GM21367 (cell line): ENCODE results near the gene HOXA11.

Experiments
- ATAC-seq: cut with Tn5 transposase; IDR thresholded peaks from one replicate; pipeline ENCODE4 v1.9.1; 2021; ENCODE audit not compliant: unreplicated experiment

Gene HOXA11

DNA sequence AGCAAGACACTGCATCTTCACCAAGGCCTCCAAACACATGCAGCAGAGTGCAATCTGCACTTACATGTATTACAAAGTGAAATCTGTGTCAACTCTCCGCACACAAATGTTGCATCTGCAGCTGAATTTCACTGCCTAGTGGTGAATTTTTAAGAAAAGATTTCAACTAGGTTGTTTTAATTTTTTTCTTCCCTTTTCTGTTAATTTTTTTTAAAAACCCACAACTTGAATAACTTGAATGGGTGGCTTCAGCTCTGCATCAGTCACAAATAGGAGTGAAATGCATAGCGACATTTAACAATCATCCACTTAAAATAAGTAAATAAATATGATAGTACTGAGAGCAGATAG is 8.9 kb upstream of the HOXA11 start:
- ATAC-seq = no peak

DNA sequence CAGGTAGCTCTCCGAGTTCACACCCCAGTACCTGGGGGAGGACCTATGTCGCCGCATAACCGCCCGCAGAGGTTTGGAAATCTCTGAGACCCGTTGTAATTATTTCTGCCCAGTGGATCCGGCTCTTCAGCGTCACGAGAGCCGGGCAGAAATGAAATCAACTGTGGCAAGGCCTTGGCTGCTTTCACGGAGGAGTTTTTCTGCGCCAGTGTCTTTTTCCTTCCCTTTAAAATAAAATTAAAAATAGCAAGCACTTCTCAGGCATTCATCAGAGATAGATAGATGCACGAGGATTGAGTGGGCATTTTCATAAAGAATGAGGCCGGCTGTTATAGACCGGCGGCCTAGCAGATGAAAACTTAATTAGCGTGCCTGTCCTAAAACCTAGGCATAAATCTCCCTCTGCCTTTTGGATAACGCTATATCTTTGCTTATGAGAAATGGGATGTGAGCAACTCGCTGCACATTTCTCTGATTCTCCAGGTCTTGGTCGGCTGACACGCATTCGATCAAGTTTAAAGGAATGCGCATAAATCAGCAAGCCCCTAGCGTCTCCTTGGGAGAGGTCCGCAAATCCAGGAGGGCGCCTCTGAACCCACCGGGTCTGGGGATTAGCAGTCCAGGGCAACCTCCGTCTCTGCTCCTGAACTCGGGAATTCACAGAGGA is 8.4 kb upstream of the HOXA11 start:
- ATAC-seq = no peak

DNA sequence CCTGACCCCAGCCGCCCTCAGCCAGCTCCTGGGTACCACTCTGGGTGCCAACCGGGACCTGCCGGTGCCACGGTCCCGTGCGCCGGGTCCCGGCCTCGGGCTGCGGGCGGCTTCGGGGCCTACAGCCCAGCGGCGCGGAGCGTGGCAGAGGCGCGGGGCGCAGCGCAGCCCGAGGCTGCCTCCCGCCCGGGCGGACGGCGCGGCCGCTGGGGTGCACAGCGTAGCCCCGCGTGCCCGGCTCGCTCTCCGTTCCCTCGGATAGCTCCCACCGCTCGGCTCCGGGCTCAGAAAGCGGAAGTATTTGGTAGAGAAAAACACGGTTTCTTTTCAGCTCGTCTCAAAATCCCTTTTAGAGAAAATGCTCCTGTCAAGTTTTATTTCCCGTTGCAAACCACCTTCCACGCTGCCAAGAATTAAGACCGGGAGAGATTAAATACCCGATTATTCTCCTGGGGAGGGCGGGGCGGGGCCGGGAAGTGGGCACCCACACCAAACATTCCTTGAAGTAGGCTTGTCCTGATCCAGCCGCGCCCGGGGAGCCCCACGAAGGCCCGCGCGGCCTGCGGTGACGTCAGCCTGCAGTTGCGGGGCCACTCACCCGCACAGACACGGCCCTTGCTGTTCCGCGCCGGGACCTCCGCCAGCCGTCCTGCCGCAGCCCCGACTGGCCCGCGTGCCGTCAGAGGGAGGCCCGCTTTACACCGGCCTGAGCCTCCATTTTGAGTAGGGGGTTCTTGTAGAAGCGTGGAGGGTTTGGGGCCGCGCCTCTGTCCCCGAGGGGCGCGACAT is 7.7 kb upstream of the HOXA11 start:
- no peak for ATAC-seq

DNA sequence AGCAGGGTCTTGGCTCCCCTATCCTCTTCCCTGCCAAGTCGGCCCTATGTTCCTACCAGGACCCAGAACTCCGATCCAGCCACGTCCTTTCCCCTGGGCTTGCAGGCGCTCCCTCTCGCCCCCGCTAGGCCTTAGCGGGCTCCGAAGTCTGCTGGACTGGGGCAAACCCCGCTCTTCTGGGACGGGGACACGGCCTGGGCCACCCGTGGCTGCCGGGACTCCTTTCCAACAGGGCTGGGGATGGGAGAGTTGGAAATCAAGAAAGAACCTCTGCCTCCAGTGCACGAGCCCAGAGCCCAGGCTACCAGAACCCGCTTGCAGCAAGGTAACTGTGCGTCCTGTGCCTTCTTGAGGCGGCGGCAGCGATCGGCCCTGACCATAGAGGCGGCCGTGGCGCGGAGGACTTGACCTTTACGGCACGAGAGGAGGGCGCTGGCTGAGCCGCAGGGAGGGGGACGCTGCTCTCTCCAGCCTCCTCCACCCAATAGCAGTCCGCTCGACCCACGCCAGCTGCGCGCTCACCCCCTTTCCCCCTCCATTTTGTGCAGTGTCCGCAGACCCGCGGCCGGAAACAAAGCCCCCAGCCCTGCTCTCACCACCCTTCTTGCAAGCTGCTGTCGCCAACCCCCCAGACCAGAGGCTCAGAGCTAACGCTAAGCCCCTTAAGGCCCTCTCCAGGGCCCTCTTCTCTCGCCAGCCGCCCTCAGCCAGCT is 7.0 kb upstream of the HOXA11 start:
- no peak for ATAC-seq

DNA sequence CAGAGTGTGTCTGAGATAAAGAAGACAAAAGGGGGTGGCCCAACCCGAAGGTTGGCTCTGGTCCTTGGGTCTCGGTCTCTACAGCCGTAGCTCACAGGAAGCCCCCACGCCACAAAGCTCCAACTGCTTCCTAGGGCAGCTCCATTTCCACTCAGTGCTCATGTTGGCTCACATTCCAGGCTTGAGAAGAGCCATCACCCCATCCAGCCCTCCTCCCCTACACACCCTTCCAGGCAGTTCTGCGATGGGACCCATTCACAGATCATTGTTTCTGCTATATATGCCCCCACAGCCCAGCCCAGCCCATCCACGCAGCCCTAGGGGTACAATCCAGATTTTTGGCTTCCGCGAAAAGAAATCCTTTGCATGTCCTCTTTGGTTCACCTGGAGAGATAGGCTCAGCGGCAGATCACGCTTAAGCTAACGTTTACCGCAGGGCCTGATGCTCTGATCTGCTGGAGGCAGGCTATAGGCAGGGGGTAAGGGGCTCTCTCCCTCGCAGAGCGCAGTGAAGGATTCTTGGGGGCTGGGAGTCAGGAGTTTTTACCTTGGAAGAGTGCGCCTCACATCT is 6.2 kb upstream of the HOXA11 start:
- no peak for ATAC-seq

DNA sequence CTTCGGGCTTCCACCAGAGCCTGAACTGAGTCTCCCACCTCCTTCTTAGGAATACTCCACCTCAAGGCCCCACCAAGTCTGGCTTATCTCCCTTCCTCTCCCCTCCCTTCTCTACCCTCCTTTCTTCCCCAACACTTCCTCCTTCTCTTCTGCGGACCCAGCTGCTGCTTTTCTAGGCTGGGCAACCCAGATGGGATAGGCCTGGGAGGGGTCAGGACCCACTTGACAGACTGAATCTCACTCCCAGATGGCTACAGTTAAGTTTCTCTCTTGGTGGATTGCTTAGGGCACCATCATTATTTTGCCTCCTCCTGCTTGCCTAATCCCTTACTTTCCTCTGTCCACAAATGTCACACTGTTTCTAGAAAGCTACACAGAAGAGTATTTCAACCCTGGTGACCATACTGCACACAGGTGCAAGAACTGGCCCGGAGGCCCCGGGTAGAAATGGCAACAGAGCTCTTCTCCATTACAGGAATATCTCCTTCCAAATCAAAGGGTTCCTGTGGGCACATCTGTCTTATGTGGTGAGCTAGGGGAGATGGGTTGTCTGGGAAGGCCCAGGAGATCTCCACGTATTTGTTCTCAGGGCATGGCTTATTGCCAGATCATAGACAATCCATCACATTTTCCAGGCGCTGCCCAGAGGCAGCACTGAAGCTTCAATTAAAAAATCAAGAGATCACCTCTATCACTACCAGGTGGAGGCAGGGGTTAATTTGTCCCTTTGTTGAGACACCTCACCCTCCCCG is 5.1 kb upstream of the HOXA11 start:
- ATAC-seq = no peak

DNA sequence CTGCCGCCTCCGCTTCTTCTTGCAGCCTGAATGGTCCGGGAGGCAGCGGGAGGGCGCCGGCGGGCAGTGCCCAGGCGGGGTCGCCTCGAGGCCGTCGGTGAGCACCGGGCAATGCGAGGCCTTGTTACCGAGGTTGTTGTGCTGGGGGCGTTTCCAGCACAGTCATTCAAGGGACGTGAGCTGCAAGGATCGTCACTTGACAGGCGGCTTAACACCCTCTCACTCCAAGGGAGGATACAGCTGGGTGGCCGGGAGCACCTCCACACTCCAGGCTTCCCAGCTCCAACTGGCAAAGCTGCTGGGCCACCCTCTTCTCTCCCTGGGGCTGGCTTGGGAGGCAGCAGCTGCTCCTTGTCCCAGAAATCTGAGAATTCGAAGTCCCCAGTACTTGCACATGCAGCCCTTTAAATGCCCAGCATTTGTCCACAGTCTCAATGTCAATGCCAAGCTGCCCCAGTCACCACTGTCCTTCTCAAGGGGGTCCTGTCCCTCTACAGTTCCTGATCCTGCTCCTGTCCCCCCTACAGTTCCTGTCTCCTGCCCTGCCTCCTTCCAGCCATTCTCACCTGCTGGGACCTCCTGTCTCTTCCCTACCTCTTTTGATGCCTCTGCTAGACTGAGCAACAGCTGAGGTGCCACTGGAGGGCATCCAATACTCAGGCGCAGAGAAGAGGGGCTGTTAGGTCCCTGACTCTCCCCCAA is 4.4 kb upstream of the HOXA11 start:
- no peak for ATAC-seq

DNA sequence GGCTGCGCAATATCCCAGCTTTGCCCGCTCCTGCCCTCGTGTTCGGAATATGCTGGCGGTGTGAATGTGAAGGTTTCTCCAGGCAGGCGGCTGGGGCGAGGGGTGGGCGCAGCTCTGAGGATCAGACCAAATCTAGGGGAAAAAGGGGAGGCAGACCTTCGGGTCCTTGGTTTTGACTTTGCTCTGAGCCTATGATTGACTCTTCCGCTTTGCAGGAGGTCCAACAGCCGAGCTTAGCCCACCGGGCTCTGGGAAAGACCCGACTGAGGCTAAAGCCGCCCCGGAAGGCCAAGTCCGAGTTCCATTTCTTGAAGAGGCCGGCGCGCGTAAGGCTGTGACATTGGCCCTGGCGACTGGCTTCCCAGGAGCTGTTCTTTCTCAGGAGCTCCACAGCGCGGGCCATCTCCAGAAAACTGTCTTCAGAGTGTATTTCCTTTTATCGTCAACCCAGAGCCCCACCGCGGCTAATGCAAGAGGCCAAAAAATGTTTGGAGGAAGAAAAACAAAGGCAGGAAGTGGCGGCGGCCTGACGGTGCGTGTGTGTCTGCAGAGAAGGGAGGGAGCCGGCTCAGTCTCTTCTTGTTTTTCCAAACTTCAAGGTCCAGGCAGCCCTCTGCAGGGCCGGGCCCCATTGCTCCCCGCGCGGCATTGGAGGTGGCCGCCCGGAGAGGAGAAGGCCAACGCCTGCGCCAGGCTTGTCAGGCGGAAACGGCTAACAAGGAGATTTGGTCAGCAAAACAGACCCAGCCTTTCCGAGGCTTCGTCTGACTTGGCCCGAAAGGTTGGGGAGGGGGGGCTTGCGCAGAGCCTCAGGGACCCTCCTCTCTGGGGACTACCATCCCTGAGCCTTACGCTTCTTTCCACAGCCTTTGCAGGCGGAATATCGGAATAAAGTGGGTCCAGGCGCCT is 3.6 kb upstream of the HOXA11 start:
- no peak for ATAC-seq

DNA sequence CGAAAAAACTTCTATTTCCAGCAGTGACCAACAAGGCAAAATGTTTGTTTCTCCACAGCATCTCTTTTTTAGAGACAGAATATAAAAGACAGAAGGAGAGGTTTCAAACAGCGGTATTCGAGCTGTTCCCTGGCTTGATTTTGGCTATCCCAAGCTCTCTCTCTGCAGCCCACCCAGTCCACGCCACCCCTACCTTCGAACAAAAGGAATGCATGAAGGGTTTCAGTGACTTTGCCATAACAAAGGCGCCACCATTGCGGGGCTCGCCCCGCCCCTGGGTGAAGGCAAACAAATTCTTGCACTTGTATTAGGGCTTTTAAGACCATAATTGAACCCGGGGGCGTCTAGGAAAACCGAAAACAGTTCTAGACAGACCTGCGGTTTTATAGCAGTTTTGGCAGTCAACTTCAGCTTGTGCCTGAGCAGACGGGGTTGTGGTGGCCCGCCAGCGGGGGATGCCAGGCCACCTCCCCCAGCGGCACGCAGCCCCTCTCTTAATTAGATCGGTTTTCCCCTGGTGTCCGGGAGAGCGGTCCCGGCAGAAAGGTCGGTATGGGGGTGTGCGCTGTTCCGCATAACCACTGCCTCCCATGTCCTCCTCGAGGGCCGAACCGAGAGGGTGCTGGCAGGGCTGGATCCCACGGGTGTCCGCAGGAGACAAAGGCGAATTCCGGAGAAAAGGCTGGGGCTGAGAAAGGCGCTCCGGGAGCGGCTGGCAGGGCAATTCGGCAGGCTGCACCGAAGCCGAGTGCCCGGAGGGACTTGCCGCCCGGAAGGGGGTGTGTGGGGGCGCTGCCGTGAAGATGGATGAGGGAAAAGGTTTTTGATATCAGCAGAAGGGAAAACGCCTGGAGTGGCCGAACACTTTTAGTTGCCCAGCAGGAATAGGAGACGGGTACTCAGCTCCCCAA is 2.7 kb upstream of the HOXA11 start:
- ATAC-seq = no peak

DNA sequence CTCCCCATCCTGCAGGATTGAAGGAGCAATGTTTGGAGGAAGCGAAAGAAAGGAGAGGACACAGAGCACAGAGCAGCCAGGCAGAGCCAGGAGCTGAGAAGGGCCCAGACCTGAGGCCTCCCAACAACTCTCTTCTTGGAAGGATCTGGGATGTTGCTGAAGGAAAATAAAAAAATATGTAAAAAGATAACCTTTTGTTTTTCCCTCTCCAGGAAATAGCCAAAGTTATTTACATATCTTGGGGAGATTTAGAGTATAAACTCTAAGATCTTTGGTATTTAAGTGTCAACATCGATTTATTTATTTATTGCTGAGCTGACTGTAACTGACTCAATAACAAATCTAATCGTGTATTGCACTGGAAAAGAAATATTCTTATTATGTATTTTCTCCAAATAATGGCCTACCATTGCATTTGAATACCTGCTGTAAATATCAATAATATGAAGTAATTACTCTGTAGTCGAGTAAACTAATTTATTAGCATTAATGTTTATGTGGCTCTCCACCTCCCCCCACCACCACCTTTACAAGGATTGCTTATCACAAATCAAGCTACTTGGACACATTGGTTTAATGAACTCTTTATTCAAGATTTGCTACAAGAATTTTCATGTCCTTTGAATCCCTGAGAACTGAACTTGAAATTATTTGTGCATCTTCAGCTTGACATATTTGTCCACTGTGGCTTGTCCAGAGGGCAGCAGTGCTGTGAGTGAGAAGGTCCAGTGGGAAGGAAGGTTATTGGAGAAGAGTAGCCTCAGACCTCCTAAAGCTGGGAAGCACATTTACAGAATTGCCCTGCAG is 1.8 kb upstream of the HOXA11 start:
- no peak for ATAC-seq

DNA sequence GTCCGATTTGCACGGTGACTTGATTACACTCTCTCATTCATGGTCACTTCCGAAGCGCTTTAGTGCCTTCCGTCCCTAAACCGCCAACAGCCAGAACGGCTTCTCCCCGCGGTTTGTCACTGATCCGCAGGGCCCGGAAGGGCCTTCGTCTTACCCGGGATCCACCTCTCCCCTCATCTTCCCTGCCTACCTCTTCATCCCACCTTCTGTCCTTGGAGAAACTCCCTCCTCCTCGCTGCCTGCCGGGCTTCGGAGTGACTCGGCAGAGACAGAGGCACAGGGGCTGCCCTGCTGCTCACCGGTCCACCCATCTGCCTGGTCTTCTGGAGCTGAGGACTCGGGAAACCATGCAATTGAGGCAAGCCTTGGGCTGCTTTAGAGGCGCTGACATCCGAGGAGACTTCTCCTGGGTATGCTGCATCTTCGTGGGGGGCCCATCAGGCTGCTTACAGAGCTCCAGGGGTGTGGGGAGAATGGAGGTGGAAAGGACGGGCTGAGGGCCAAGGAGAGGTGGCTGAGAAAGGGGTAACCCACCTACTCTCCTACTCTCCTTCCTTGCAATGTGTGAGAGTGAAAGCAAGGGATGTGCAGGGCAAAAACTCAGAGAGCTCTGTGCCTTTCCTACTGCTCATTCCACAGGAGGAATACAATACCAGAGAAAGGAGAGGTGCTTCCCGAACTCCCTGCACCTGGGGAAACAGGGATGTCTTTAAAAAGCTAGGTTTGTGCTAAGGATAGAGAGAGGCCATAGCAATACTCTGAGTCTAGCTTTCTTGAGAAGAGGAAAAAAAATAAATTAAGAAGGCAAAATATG is 1.0 kb upstream of the HOXA11 start:
- no peak for ATAC-seq

DNA sequence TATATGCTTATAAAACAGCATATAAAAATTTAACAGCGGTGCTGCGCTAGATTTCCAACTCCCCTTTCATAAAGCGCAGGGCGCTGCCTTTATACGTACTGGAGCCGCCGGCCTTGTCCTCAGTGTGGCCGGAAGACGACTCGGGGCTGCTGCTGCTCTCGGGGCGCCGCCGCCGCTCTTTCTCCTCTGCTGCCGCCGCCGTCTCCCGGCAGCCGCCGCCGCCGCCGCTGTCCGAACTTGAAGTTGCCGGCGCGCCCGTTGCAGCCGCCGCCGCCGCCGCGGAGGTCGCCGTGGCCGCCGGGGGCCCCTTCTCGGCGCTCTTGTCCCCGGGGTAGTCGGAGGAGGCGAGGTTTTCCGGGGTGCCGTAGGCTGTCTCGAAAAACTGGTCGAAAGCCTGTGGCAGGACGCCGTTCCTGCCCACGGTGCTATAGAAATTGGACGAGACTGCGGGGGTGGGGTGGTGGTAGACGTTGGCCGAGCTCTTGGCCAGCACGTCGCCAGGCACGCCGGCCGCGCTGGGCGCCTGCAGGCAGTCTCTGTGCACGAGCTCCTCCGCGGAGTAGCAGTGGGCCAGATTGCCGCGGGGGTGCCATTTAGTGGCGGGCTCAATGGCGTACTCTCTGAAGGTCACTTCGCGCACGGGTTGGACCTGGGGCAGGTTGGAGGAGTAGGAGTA is 557 bp downstream of the HOXA11 start:
- ATAC-seq = no peak

DNA sequence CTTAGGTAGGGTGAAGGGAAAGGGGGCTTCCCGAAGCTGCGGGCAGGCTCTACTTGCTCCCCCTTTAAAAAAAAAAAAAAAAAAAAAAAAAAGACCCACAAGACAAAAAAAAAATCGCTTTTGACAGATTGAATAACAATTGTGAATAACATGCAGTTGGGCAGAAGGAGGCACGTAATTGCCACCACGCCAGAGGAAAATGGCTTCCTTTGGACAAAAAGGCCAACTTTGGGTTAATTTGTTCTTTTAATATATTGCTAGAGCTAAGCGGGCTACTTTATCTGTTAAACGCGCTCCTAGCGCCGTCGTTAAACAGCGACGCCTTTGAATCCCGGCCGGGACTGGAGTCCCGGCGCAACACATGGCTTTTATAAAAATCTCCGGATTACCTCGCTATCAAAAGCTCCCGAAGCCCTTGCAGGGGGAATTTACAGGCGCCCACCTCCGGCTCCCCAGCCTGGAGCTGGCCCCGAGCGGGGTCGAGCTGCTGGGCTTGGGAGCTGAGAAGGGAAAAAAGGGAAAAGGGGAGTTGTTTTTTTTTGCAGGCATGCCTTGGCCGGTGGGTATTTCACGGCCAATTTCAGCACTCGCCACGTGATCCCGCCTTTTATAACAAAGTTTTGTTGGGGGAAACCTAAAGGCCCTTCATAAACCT is 1.2 kb downstream of the HOXA11 start:
- ATAC-seq = no peak

DNA sequence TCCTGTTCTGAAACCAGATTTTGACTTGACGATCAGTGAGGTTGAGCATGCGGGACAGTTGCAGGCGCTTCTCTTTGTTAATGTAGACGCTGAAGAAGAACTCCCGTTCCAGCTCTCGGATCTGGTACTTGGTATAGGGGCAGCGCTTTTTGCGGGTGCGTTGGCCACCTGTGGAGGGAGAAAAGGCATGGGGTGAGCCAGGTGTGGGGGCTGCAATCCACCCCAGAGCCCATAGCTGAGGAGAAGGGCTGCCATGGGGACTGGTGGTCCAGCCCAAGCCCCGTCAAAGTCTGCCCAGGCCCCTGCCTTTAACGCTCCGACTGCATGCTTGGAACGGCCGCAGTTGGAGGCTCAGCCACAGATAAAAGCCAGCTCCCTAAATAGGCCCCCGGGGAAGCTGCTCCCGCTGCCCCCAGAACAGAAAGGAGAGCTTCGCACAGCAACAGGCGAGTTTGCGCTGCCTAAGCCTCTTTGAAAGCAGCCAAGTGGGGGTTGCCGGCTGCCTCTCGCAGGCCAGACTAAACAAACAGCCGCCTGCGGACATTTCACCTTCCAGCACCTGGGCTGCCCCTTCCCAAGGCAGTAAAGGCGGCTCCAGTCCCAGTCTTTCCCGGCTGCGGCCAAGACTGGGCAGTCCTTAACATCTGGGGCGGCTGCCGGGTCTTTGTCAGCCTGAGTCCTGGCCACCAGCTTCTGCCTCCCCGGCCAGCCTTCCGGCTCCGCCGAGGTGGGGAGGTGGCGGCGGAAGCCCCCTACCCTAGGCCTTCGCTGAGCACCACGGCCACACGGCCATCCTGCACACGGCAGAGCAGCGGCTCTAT is 2.0 kb downstream of the HOXA11 start:
- no peak for ATAC-seq

DNA sequence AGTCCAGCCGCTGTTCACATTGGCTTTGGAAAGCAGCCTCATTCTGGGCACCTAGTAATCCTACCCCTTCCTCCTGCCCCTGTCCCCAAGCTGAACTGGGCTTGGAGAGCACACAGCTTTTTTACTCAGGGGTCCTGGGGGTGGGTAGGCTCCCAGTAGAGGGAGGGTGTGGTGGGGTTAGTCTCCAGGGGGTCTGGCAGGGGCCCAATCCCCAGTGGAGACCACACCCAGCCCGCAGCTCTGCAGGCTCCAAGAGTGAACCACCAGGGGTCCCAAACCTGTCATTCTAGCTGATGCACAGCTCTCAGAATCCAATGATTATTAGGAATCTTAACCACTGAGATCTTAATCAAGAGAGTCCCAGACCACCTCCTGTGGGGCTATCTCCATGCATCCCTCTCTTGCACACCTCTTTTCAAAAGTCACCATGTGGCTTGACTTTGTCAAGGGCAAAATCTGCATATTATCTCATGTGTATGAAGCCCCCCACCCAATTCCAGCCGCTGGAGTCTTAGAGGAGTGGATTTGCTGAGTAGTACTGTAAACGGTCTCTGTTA is 2.7 kb downstream of the HOXA11 start:
- ATAC-seq = no peak
